IMR-90 (cell line): ENCODE data around the gene VSTM5.

ENCODE experiments used
- BHLHE40 ChIP-seq: fragments of 150-350 bp; IDR thresholded peaks from 2 replicates; pipeline ENCODE4 v1.6.1; 2016; ENCODE audit warnings: mild to moderate bottlenecking, low read depth, low read length
- CTCF ChIP-seq: conservative IDR thresholded peaks from 2 replicates; pipeline ENCODE4 v1.5.1; 2012; ENCODE audit warnings: mild to moderate bottlenecking, low read depth, low read length, improper control_type of control experiment
- ELK1 ChIP-seq: fragments of 150-350 bp; IDR thresholded peaks from 2 replicates; pipeline ENCODE4 v1.6.1; 2016; ENCODE audit warnings: low read depth, mild to moderate bottlenecking, low read length, moderate library complexity, borderline replicate concordance
- MAFK ChIP-seq: IDR thresholded peaks from 2 replicates; pipeline ENCODE4 v1.6.1; 2012; ENCODE audit warnings: low read depth, low read length, improper control_type of control experiment
- MXI1 ChIP-seq: IDR thresholded peaks from 2 replicates; pipeline ENCODE4 v1.6.1; 2012; ENCODE audit warnings: low read depth, mild to moderate bottlenecking, low read length, moderate library complexity, borderline replicate concordance
- NFE2L2 ChIP-seq: fragments of 150-350 bp; IDR thresholded peaks from 2 replicates; pipeline ENCODE4 v1.6.1; 2016; ENCODE audit warnings: low read depth, mild to moderate bottlenecking, low read length
- POLR2A ChIP-seq: IDR thresholded peaks from 2 replicates; pipeline ENCODE4 v1.6.1; 2012; ENCODE audit warnings: mild to moderate bottlenecking, low read depth, low read length
- RAD21 ChIP-seq: IDR thresholded peaks from 2 replicates; pipeline ENCODE4 v1.6.1; 2012; ENCODE audit warnings: low read length, improper control_type of control experiment
- USF2 ChIP-seq: fragments of 150-350 bp; IDR thresholded peaks from 2 replicates; pipeline ENCODE4 v1.6.1; 2017; ENCODE audit warnings: mild to moderate bottlenecking, antibody characterized with exemption, low read length, low read depth

- TF ChIP-seq CTCF (no peak), MAFK (no peak), POLR2A (no peak), USF2 (no peak), RAD21 (no peak), MXI1 (no peak), ELK1 (no peak), BHLHE40 (no peak), NFE2L2 (no peak)
These were observed 36.7 kb upstream of the VSTM5 start for GRCh38 chr11:93887111-93887510.
